Measurements from ENCODE around the gene EMP1. TPM values are rescaled to one million over a fixed set of nuclear protein-coding genes. Genes with fewer than 3 reads are reported as not detected.

The EMP1 gene
- total and polyA plus RNA-seq, 2 of the 13 experiments (the other 11 are each of a cell fraction or from before 2014, with no cell fraction given), result 0.13 to 0.61 TPM

GRCh38 chr12:13181375-13182070, 15.0 kb upstream of the EMP1 start (continued):
- no peak for TF ChIP-seq HMGXB3 (CRISPR knock-in tag; IDR thresholded peaks at IDR 0.05; ENCODE audit: borderline replicate concordance)
- no peak for TF ChIP-seq RELA (CRISPR knock-in tag; IDR thresholded peaks at IDR 0.05)

GRCh38 chr12:13182881-13183280, 13.6 kb upstream of the EMP1 start:
- intact Hi-C loops (cut with micrococcal nuclease; ENCODE audit: unreplicated experiment) (no loop called here), in situ Hi-C loops (cut with HindIII; ENCODE audit: extremely low pct_ligation_motif_present, low pct_unique_long_range_greater_than_20kb) (no loop called here)
- POLR2A ChIA-PET, result no interaction called here
- TF ChIP-seq DNMT1 (CRISPR knock-in tag; IDR thresholded peaks at IDR 0.05) (no peak), MBD4 (IDR thresholded peaks at IDR 0.05; ENCODE audit: borderline replicate concordance, low read length) (no peak), TBL1XR1 (IDR thresholded peaks at IDR 0.05; ENCODE audit: borderline replicate concordance, low read length, partially characterized antibody) (no peak), DPF2 (CRISPR knock-in tag; IDR thresholded peaks at IDR 0.05; ENCODE audit: borderline replicate concordance, low read depth) (no peak), SP140L (CRISPR knock-in tag; IDR thresholded peaks at IDR 0.05; ENCODE audit: borderline replicate concordance) (no peak), ZNF232 (CRISPR knock-in tag; IDR thresholded peaks at IDR 0.05; ENCODE audit: borderline replicate concordance) (no peak), GATAD2A (CRISPR knock-in tag; IDR thresholded peaks at IDR 0.05) (no peak), ARID3A (IDR thresholded peaks at IDR 0.05; ENCODE audit: low read depth, low read length) (no peak), SOX13 (IDR thresholded peaks at IDR 0.05) (no peak), SOX13 (CRISPR knock-in tag; conservative IDR thresholded peaks at IDR 0.05 in 1 of 2, IDR thresholded peaks at IDR 0.05 in 1 of 2) (no peak), ZNF276 (CRISPR knock-in tag; IDR thresholded peaks at IDR 0.05; ENCODE audit: low read depth) (no peak), ATF7 (IDR thresholded peaks at IDR 0.05) (no peak), ATF7 (CRISPR knock-in tag; IDR thresholded peaks at IDR 0.05) (no peak), SALL2 (CRISPR knock-in tag; IDR thresholded peaks at IDR 0.05) (no peak)

More at GRCh38 chr12:13182881-13183280, 13.6 kb upstream of the EMP1 start:
- Histone ChIP-seq H3K36me3 (replicated peaks in 1 of 2; ENCODE audit: control insufficient read depth in 1 of 2, insufficient read depth in 2 of 2, low read length in 2 of 2) (no peaks in the 10 kb centered on the region), H3K9me3 (ENCODE audit: low read length) (no peaks in the 10 kb centered on the region), H3K4me3 (replicated peaks in 1 of 3; ENCODE audit: insufficient read depth in 1 of 3, low read depth in 2 of 3, low read length in 3 of 3) (no peak overlapping the region), H4K20me1 (ENCODE audit: insufficient read depth, low read length) (no peaks in the 10 kb centered on the region), H3K27ac (ENCODE audit: extremely low read length, insufficient read depth, low read length) (no peak overlapping the region), H3K27me3 (ENCODE audit: control insufficient read depth in 1 of 2, insufficient read depth in 2 of 2, low read length in 2 of 2) (peaks cover 2 to 25% of the 10 kb centered on the region in 2 experiments; a peak in 2 of 5 replicates), H3K4me2 (ENCODE audit: low read depth, low read length) (no peak overlapping the region), H2AFZ (ENCODE audit: low read length) (no peak overlapping the region), H3K9ac (ENCODE audit: insufficient read depth, low read depth, low read length) (no peak overlapping the region), H3K79me2 (ENCODE audit: insufficient read depth, low read length) (no peaks in the 10 kb centered on the region), H3K4me1 (ENCODE audit: insufficient read depth, low read length) (no peaks in the 10 kb centered on the region)
- no TSS peak for BruUV-seq (replicated peaks)
- CTCF ChIA-PET (ENCODE audit: low intra/inter-chr PET ratio, low total read pairs), result no interaction called here
- ATAC-seq (no peak), FAIRE-seq (no peak), DNase-seq (ENCODE audit: low spot score) (no peak)
- 0% methylated on average over 1 of the region's 1 CpG for WGBS (ENCODE audit: low lambda C conversion rate)

Measured in HepG2 (cell line).